B cell (primary cell): ENCODE measurements around the gene LGI4. TPM values are rescaled to one million over a fixed set of nuclear protein-coding genes. Genes with fewer than 3 reads are reported as not detected.

Experiments used
- ATAC-seq: fragments of 200-7000 bp; cut with Tn5 transposase; one replicate; pipeline ENCODE4 v1.10.0; 2021; ENCODE audit warnings: low read depth, mild to moderate bottlenecking, moderate number of reproducible peaks, moderate library complexity
- CTCF ChIA-PET: fragments of 350-600 bp; sonication (Branson Sonifier 250); formaldehyde crosslinking; loops from one replicate; lab custom pipeline; 2021; ENCODE audit warnings: antibody characterized with exemption, inconsistent platforms; lab: Charles Lee
- POLR2A ChIA-PET: fragments of 350-600 bp; sonication (Branson Sonifier 250); formaldehyde crosslinking; loops from one replicate; lab custom pipeline; 2021; ENCODE audit warnings: antibody characterized with exemption; lab: Charles Lee
- DNase-seq: peaks from one replicate; pipeline ENCODE4 v3.0.0; 2013
- H2AFZ ChIP-seq: 2 replicates; pipeline ENCODE4 v1.6.1; 2012; ENCODE audit warnings: mild to moderate bottlenecking, low read depth, low read length; ENCODE audit not compliant: insufficient read depth, poor library complexity, severe bottlenecking
- H3K27ac ChIP-seq, 2 donors: 1 replicate in 1 of 2; 2 replicates in 1 of 2; pipeline ENCODE4 v1.5.1; 2012 to 2013; ENCODE audit warnings: low read length in 2 of 2, mild to moderate bottlenecking in 2 of 2, moderate library complexity in 1 of 2
- H3K27me3 ChIP-seq, 4 experiments: fragments of 200-600 bp in 1 of 4; sonication (generic) in 1 of 4; replicated peaks in 1 of 4; 1 replicate in 2 of 4; 2 replicates in 2 of 4; pipeline versions ENCODE4 v1.6.1 to v1.7.0; 2013 to 2016; ENCODE audit warnings: low read length in 3 of 4, mild to moderate bottlenecking in 2 of 4, mixed read lengths in 1 of 4, moderate library complexity in 1 of 4; ENCODE audit not compliant: insufficient read depth in 4 of 4, control insufficient read depth in 3 of 4; ENCODE audit errors: control extremely low read depth in 1 of 4
- H3K36me3 ChIP-seq, 2 experiments: replicated peaks in 1 of 2; 1 replicate in 1 of 2; 2 replicates in 1 of 2; pipeline versions ENCODE4 v1.6.1 to v1.7.1; 2013; ENCODE audit warnings: low read length in 1 of 2; ENCODE audit not compliant: insufficient read depth in 2 of 2, control insufficient read depth in 1 of 2; ENCODE audit errors: control extremely low read depth in 1 of 2, extremely low read depth in 1 of 2
- H3K4me1 ChIP-seq, 2 donors: fragments of 200-600 bp in 1 of 2; sonication (generic) in 1 of 2; 1 replicate in 1 of 2; 2 replicates in 1 of 2; pipeline versions ENCODE4 v1.5.1 to v1.6.1; 2013 to 2017; ENCODE audit warnings: low read length in 2 of 2; ENCODE audit not compliant: control insufficient read depth in 2 of 2, insufficient read depth in 2 of 2
- H3K4me2 ChIP-seq: replicated peaks from 2 replicates; pipeline ENCODE3; 2012; ENCODE audit warnings: mild to moderate bottlenecking, low read depth, low read length; ENCODE audit not compliant: poor library complexity, severe bottlenecking
- H3K4me3 ChIP-seq, 5 experiments: fragments of 200-600 bp in 1 of 5; sonication (generic) in 1 of 5; 1 replicate in 3 of 5; 2 replicates in 2 of 5; pipeline versions ENCODE4 v1.5.1 to v1.7.0; 2011 to 2016; ENCODE audit warnings: low read length in 4 of 5, mild to moderate bottlenecking in 4 of 5, low read depth in 2 of 5, control low read depth in 1 of 5, moderate library complexity in 1 of 5; ENCODE audit not compliant: insufficient read depth in 1 of 5; ENCODE audit errors: control extremely low read depth in 1 of 5, extremely low read depth in 1 of 5
- H3K79me2 ChIP-seq: fragments of 200-600 bp; sonication (generic); one replicate; pipeline ENCODE4 v1.6.0; 2016; ENCODE audit warnings: low read length; ENCODE audit not compliant: control insufficient read depth, insufficient read depth
- H3K9ac ChIP-seq: fragments of 200-600 bp; sonication (generic); 2 replicates; pipeline ENCODE4 v1.6.1; 2017; ENCODE audit warnings: mild to moderate bottlenecking, low read length, moderate library complexity
- H3K9me3 ChIP-seq, 3 donors: one replicate each; pipeline versions ENCODE4 v1.6.1 to v1.7.1; 2013; ENCODE audit warnings: low read length in 2 of 3; ENCODE audit not compliant: control insufficient read depth in 2 of 3, insufficient read depth in 1 of 3; ENCODE audit errors: control extremely low read depth in 1 of 3
- H4K20me1 ChIP-seq: 2 replicates; pipeline ENCODE4 v1.6.0; 2012; ENCODE audit warnings: mild to moderate bottlenecking, low read length; ENCODE audit not compliant: insufficient read depth, control insufficient read depth, poor library complexity, severe bottlenecking
- H3K27ac Mint-ChIP-seq: one replicate; pipeline ENCODE4 v1.8.0; 2021; ENCODE audit warnings: mixed read lengths
- H3K27me3 Mint-ChIP-seq: one replicate; pipeline ENCODE4 v1.8.0; 2021; ENCODE audit warnings: mixed read lengths
- H3K4me1 Mint-ChIP-seq: one replicate; pipeline ENCODE4 v1.8.0; 2021; ENCODE audit warnings: mixed read lengths
- H3K4me3 Mint-ChIP-seq: one replicate; pipeline ENCODE4 v1.8.0; 2021; ENCODE audit warnings: mixed read lengths
- H3K9me3 Mint-ChIP-seq: one replicate; pipeline ENCODE4 v1.8.0; 2022; ENCODE audit warnings: mixed read lengths; ENCODE audit not compliant: insufficient read depth
- EZH2 ChIP-seq: IDR thresholded peaks from 2 replicates; pipeline ENCODE4 v1.6.1; 2012; ENCODE audit warnings: borderline replicate concordance, low read depth, mild to moderate bottlenecking, moderate library complexity, low read length; ENCODE audit not compliant: insufficient read depth, poor library complexity, severe bottlenecking
- WGBS: methylation state at CpG from one replicate; pipeline ENCODE4 v1.1.5; 2013; ENCODE audit warnings: missing lambda C conversion rate; ENCODE audit not compliant: insufficient coverage; 5-methylcytosine and 5-hydroxymethylcytosine counted together
- intact Hi-C: fragments of 100-400 bp; cut with micrococcal nuclease; formaldehyde crosslinking; loops from one replicate; pipeline ENCODE4 v1.10.0; 2022
- polyA plus RNA-seq: library from polyadenylated mRNA; depleted of rRNA; stranded (reverse); fragments of >200 nt; gene quantifications from 2 replicates; pipeline ENCODE4 v1.2.3, GENCODE V29; 2012
- total RNA-seq, 2 donors: library from RNA; stranded (reverse); fragments of 120-200 nt in 1 of 2; gene quantifications; 1 replicate in 1 of 2; 2 replicates in 1 of 2; pipeline versions ENCODE4 v1.2.3 to v1.2.4, GENCODE V29; 2013 to 2022
- TF ChIP-seq, protein P1 (sequence below): fragments of 200-600 bp; IDR thresholded peaks from one replicate; pipeline ENCODE4 v1.8.0; 2022; ENCODE audit warnings: antibody characterized with exemption, mild to moderate bottlenecking

Gene LGI4
- total and polyA plus RNA-seq, 2 donors (not counting 1 experiment from before 2014, with no cell fraction given), result 0.40 to 0.59 TPM

DNA sequence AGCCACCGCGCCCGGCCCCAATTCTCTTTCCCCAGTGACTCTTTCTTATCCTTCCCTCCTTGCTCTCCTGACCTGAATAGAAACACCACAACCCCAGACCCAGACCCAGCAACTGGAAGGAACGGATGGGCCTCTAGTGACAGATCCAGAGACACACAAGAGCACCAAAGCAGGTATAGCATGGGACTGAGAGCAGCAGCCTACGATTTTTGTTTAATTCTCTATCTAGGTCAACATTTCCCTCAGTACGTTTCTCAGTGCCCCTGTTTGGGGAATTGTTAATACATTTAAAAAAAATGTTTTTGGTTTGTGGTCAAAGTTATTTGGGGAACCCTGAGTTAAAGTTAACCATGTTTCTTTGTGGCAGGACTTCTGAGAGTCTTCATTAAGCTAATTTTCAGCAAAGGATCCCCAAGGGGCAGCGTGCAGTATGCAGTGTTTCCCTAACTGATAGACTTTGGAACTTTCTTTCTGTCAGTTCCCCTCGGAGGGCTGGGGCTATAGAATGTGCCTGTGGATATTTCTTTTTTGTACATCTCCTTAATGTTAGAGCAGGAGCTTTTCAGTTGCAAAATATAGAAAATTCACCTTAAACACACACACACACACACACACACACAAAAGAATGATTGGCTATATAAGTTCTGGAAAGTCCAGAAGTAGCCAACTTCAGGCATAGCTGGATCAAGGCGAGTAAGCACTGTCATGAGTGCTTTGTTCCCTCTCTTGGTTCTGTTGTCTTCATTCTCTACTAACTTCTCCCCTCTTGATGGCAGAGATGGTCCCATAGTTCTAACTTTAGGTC is 26.0 kb upstream of the LGI4 start:
- H3K4me3 Mint-ChIP-seq, result no peak overlapping the region
- H3K4me1 Mint-ChIP-seq, result peaks cover 29% of the 10 kb centered on the region
- WGBS, result 96% methylated on average over 3 of the region's 9 CpGs

More for the DNA sequence above, 26.0 kb upstream of the LGI4 start:
- intact Hi-C loops, result no loop called here
- peaks cover 0 to 11% (median 7%) of the 10 kb centered on the region in 3 donors for H3K9me3 ChIP-seq
- no peaks in the 10 kb centered on the region for H3K27me3 ChIP-seq
- peaks cover 14 to 93% of the 10 kb centered on the region in 2 experiments for H3K36me3 ChIP-seq
- CTCF ChIA-PET, result interaction anchor here (0.6 to 1.5 kb wide), 2 partner anchors 39 to 75 kb away, joined by 3 read pairs; no protein-coding TSS in a partner anchor
- ATAC-seq (no peak), DNase-seq (no peak)
- Mint-ChIP-seq H3K27me3 (no peaks in the 10 kb centered on the region), H3K27ac (peak overlapping the region; percentile 38), H3K9me3 (no peaks in the 10 kb centered on the region)
- H2AFZ ChIP-seq, result no peak overlapping the region
- TF ChIP-seq, protein P1, sequence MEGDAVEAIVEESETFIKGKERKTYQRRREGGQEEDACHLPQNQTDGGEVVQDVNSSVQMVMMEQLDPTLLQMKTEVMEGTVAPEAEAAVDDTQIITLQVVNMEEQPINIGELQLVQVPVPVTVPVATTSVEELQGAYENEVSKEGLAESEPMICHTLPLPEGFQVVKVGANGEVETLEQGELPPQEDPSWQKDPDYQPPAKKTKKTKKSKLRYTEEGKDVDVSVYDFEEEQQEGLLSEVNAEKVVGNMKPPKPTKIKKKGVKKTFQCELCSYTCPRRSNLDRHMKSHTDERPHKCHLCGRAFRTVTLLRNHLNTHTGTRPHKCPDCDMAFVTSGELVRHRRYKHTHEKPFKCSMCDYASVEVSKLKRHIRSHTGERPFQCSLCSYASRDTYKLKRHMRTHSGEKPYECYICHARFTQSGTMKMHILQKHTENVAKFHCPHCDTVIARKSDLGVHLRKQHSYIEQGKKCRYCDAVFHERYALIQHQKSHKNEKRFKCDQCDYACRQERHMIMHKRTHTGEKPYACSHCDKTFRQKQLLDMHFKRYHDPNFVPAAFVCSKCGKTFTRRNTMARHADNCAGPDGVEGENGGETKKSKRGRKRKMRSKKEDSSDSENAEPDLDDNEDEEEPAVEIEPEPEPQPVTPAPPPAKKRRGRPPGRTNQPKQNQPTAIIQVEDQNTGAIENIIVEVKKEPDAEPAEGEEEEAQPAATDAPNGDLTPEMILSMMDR, result no peak
- no peak for TF ChIP-seq EZH2
- H3K4me2 ChIP-seq, result no peak overlapping the region
- H3K9ac ChIP-seq, result no peak overlapping the region
- no peak overlapping the region for H3K4me3 ChIP-seq
- peaks cover 28% of the 10 kb centered on the region for H3K79me2 ChIP-seq
- peak overlapping the region in 1 of 2 donors; percentile 2 for H3K27ac ChIP-seq
- peaks cover 49% of the 10 kb centered on the region for H4K20me1 ChIP-seq
- POLR2A ChIA-PET, result no interaction called here
- H3K4me1 ChIP-seq, result peaks cover 9 to 10% of the 10 kb centered on the region in 2 donors
